ENCODE results near the gene GRIN2C. TPM values are rescaled to one million over a fixed set of nuclear protein-coding genes. Genes with fewer than 3 reads are reported as not detected.
A peak's percentile ranks its signal among the peaks of the same experiment; 100 is the strongest.

Gene GRIN2C
- total and polyA plus RNA-seq, 9 of the 15 experiments (the other 6 are each of a cell fraction or from before 2014, with no cell fraction given): under 0.01 to 0.33 (median 0.10) TPM; not detected in 2

DNA sequence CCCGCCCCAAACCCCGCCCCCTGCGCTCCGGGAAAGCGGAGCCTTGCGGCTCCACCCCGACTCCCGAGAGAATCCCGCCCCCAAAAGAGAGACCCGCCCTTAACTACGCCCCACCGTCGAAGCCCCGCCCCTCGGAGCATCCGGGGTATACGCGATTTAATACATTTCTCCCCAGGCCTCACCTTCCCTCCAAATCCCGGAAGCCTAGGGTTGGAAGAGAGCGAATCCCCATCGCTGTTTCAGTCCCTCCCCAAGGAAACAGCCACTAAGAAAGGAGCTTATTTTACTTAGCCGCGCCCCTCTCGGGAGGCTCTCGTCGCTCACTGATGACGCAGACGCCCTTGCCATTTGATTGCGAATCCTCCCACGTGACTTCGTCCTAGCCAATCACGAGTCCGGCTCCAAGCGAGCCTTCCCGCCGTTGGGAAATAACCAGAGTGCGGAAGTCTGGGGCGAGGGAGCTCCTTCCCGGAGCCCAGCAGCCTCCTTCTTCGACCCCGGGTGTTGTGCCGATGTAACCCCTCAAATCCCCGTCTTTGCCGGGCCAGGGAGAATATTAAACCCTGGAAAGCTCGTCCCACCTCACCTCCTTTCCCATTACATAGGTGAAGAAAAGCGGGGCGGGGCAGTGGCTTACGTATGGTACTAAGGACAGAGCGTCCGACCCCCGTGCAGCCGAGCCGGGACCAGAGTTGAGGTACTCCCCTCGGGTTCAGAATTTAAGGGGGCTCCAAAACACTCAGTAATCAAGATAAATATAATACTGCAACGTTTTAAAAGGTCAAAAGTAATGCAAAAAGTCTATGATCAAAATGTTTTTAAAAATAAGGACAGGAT is 13.6 kb upstream of the GRIN2C start (continued):
- TF ChIP-seq, protein P1, sequence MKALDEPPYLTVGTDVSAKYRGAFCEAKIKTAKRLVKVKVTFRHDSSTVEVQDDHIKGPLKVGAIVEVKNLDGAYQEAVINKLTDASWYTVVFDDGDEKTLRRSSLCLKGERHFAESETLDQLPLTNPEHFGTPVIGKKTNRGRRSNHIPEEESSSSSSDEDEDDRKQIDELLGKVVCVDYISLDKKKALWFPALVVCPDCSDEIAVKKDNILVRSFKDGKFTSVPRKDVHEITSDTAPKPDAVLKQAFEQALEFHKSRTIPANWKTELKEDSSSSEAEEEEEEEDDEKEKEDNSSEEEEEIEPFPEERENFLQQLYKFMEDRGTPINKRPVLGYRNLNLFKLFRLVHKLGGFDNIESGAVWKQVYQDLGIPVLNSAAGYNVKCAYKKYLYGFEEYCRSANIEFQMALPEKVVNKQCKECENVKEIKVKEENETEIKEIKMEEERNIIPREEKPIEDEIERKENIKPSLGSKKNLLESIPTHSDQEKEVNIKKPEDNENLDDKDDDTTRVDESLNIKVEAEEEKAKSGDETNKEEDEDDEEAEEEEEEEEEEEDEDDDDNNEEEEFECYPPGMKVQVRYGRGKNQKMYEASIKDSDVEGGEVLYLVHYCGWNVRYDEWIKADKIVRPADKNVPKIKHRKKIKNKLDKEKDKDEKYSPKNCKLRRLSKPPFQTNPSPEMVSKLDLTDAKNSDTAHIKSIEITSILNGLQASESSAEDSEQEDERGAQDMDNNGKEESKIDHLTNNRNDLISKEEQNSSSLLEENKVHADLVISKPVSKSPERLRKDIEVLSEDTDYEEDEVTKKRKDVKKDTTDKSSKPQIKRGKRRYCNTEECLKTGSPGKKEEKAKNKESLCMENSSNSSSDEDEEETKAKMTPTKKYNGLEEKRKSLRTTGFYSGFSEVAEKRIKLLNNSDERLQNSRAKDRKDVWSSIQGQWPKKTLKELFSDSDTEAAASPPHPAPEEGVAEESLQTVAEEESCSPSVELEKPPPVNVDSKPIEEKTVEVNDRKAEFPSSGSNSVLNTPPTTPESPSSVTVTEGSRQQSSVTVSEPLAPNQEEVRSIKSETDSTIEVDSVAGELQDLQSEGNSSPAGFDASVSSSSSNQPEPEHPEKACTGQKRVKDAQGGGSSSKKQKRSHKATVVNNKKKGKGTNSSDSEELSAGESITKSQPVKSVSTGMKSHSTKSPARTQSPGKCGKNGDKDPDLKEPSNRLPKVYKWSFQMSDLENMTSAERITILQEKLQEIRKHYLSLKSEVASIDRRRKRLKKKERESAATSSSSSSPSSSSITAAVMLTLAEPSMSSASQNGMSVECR (CRISPR knock-in tag; IDR thresholded peaks at IDR 0.05): peak; percentile 27; the same call in 1 of the 2 replicates
- TF ChIP-seq MTA3 (IDR thresholded peaks at IDR 0.05; ENCODE audit: borderline replicate concordance) (peak; percentile 62; the same call in 1 of the 2 replicates), MECOM (CRISPR knock-in tag; IDR thresholded peaks at IDR 0.05) (peak; percentile 56; the same call in 1 of the 2 replicates), CBFA2T2 (conservative IDR thresholded peaks at IDR 0.05) (peak; percentile 89), NR2C2 (CRISPR knock-in tag; IDR thresholded peaks at IDR 0.05) (0 out of 2 replicates have a peak, but pooled peaks have one; percentile 38), NR2C2 (tag; IDR thresholded peaks at IDR 0.05) (peak; percentile 57), PTTG1 (tag; IDR thresholded peaks at IDR 0.05; ENCODE audit: low read depth) (no peak), FOXK2 (conservative IDR thresholded peaks at IDR 0.05 in 1 of 2, IDR thresholded peaks at IDR 0.05 in 1 of 2; ENCODE audit: low read depth in 2 of 2) (peak; percentile 92 to 94), ZNF354B (CRISPR knock-in tag; IDR thresholded peaks at IDR 0.05) (0 out of 2 replicates have a peak, but pooled peaks have one; percentile 17), GABPB1 (CRISPR knock-in tag; IDR thresholded peaks at IDR 0.05) (peak; percentile 62), PHF8 (IDR thresholded peaks at IDR 0.05; ENCODE audit: borderline replicate concordance, low read length) (peak; percentile 65; the same call in 1 of the 2 replicates), HINFP (tag; conservative IDR thresholded peaks at IDR 0.05; ENCODE audit: low read depth) (no peak), RFX7 (CRISPR knock-in tag; IDR thresholded peaks at IDR 0.05) (no peak), NELFE (IDR thresholded peaks at IDR 0.05; ENCODE audit: insufficient read depth, insufficient read length) (no peak)
- TF ChIP-seq, protein P2, sequence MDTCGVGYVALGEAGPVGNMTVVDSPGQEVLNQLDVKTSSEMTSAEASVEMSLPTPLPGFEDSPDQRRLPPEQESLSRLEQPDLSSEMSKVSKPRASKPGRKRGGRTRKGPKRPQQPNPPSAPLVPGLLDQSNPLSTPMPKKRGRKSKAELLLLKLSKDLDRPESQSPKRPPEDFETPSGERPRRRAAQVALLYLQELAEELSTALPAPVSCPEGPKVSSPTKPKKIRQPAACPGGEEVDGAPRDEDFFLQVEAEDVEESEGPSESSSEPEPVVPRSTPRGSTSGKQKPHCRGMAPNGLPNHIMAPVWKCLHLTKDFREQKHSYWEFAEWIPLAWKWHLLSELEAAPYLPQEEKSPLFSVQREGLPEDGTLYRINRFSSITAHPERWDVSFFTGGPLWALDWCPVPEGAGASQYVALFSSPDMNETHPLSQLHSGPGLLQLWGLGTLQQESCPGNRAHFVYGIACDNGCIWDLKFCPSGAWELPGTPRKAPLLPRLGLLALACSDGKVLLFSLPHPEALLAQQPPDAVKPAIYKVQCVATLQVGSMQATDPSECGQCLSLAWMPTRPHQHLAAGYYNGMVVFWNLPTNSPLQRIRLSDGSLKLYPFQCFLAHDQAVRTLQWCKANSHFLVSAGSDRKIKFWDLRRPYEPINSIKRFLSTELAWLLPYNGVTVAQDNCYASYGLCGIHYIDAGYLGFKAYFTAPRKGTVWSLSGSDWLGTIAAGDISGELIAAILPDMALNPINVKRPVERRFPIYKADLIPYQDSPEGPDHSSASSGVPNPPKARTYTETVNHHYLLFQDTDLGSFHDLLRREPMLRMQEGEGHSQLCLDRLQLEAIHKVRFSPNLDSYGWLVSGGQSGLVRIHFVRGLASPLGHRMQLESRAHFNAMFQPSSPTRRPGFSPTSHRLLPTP (IDR thresholded peaks at IDR 0.05; ENCODE audit: borderline replicate concordance, extremely low read depth, insufficient read length): no peak

Measured in K562 (cell line).